Memory B cell (primary cell): ENCODE measurements around the gene GPR137.
"Not testable (repeated sequence)": the region's sequence is repeated elsewhere in the genome, so short reads cannot be mapped to it uniquely, and the experiment has no call there.

ENCODE experiments used
- ATAC-seq: fragments of 150-1000 bp; cut with Tn5 transposase; 2 replicates; pipeline ENCODE4 v1.10.0; 2021; ENCODE audit warnings: low read depth, mild to moderate bottlenecking, moderate library complexity
- DNase-seq, 2 donors: peaks; one replicate each; pipeline ENCODE4 v3.0.0; 2022; ENCODE audit warnings: low spot score in 2 of 2
- H3K27ac Mint-ChIP-seq: one replicate; pipeline ENCODE4 v1.8.0; 2022; ENCODE audit warnings: mild to moderate bottlenecking, moderate library complexity, mixed read lengths
- H3K27me3 Mint-ChIP-seq: one replicate; pipeline ENCODE4 v1.8.0; 2022; ENCODE audit warnings: mixed read lengths
- H3K36me3 Mint-ChIP-seq: one replicate; pipeline ENCODE4 v1.8.0; 2022; ENCODE audit warnings: mild to moderate bottlenecking, mixed read lengths
- H3K4me1 Mint-ChIP-seq: one replicate; pipeline ENCODE4 v1.8.0; 2022; ENCODE audit warnings: mixed read lengths
- H3K4me3 Mint-ChIP-seq: one replicate; pipeline ENCODE4 v1.8.0; 2022; ENCODE audit warnings: mild to moderate bottlenecking, moderate library complexity, mixed read lengths
- H3K9me3 Mint-ChIP-seq: one replicate; pipeline ENCODE4 v1.8.0; 2022; ENCODE audit warnings: mixed read lengths

The GPR137 gene

DNA sequence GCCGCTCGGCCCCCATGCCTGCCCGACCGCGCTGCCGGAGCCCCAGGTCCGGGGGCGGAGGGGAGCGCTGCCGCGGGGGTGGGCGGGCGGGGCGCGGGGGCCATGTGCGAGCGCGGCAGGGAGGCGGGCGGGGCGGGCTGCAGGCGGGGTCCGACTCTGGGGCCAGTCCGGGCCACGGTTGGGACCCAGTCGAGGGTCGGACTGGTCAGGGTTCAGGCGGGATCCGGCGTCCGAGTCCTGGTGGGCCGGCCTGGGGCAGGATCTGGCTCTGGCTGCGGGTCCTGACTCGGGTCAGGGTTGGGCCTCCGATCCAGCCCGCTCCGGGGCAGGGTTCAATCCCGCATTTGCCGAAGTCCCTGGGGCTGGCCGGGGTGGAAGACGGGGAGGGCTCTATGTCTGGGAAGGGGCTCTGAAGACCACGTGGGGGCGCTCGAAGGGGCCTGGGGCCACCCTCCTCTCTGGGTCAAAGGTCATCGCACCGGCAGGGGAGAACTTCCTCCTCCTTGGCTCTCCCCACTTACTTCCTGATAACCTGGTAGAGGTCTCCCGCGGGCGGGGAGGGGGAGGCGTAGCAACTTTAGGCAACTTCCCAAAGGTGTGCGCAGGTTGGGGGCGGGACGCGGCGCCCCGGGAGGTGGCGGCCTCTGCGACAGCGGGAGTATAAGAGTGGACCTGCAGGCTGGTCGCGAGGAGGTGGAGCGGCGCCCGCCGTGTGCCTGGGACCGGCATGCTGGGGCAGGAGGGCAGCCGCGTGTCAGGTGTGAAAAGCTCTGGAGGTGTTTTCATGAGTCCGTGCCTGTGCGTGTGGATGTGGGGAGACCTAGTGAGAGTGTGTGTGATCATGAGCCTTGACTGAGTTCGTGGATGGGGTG, 20.3 kb downstream of the GPR137 start:
- Mint-ChIP-seq H3K27ac (peak overlapping the region; percentile 94), H3K9me3 (no peaks in the 10 kb centered on the region), H3K4me3 (peak overlapping the region; percentile 98), H3K27me3 (no peaks in the 10 kb centered on the region), H3K4me1 (peaks cover 15% of the 10 kb centered on the region), H3K36me3 (peaks cover 2% of the 10 kb centered on the region)
- DNase-seq (peak; percentile 46 to 67), ATAC-seq (peak; percentile 14)

DNA sequence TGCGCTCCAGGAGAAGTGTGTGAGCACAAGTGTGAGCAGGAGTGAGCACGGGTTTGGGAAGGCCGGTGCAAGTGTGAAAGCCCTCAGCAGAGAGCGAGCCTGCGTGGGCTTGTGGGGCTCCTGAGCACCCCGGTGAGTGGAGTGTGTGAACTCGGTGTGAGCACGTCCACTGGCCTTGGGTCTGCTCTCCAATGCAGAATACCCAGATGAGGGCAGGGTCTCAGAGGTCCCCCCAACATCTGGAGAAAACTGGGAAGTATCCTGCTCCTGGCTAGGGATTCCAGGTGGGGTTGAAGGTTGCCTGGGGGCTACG, 20.9 kb downstream of the GPR137 start:
- peak overlapping the region; percentile 98 for H3K4me3 Mint-ChIP-seq
- H3K27me3 Mint-ChIP-seq = no peaks in the 10 kb centered on the region
- DNase-seq (no peak), ATAC-seq (no peak)
- peaks cover 2% of the 10 kb centered on the region for H3K36me3 Mint-ChIP-seq
- no peaks in the 10 kb centered on the region for H3K9me3 Mint-ChIP-seq
- peak overlapping the region; percentile 94 for H3K27ac Mint-ChIP-seq
- peaks cover 14% of the 10 kb centered on the region for H3K4me1 Mint-ChIP-seq

DNA sequence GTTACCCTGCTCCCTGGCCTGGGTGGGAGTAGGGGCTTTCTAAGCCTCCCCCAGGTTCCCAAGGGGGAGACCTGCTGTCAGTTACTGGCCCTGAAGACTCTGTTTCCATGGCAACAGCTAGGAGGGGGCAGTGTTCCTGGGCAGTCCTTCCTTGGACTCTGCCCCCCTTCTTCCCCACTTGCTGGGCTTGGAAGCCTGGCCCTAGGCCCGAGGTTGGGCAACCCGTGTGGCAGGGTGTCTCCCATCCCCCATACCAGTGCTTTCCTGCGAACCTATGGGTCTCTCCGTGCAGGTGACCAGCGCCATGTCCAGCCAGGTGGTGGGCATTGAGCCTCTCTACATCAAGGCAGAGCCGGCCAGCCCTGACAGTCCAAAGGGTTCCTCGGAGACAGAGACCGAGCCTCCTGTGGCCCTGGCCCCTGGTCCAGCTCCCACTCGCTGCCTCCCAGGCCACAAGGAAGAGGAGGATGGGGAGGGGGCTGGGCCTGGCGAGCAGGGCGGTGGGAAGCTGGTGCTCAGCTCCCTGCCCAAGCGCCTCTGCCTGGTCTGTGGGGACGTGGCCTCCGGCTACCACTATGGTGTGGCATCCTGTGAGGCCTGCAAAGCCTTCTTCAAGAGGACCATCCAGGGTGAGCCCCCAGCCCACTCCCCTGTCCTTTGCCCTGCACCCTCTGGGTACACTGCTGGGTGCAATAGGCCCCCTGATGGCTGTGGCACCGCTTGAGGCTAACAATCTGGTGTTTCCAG, 21.4 kb downstream of the GPR137 start:
- Mint-ChIP-seq H3K9me3 (no peaks in the 10 kb centered on the region), H3K4me3 (peak overlapping the region; percentile 49), H3K36me3 (peaks cover 2% of the 10 kb centered on the region), H3K4me1 (peaks cover 14% of the 10 kb centered on the region), H3K27ac (no peak overlapping the region), H3K27me3 (no peaks in the 10 kb centered on the region)
- no peak for DNase-seq
- ATAC-seq = no peak

DNA sequence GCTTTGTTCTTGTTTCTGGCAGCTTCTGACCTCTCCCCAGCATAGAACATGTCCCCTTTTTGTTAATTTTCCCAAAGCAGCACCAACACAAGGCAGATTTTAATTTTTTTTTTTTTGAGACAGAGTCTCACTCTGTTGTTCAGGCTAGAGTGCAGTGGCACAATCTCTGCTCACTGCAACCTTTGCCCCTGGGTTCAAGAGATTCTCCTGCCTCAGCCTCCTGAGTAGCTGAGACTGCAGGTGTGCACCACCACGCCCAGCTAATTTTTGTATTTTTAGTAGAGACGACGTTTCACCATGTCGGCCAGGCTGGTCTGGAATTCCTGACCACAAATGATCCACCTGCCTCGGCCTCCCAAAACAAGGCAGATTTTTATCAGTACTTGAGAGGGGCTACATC, 22.1 kb downstream of the GPR137 start:
- not testable (repeated sequence) for H3K27me3 Mint-ChIP-seq, ATAC-seq, H3K36me3 Mint-ChIP-seq, H3K27ac Mint-ChIP-seq, H3K9me3 Mint-ChIP-seq
- H3K4me1 Mint-ChIP-seq = peaks cover 18% of the 10 kb centered on the region
- peak overlapping the region; percentile 27 for H3K4me3 Mint-ChIP-seq
- DNase-seq = peak in 1 of 2 donors; percentile 8

DNA sequence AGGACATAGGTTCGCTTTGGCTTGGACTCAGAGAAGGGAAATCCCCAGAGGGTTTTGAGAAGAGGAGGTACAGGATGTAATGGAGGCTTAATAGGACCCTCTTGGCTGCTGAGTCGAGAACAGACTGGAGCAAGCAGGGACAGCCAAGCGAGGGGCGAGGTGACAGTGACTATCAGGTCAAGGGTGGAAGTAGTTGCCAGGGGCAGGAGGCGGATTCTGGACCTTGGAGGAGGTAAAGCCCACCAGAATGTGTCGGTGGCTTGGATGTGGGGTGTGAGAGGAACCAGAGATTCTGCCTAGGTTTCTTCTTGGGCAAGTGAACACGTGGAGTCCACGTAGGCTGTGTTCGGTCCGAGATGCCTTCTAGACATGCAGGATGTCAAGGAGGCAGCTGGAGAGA, 27.3 kb downstream of the GPR137 start:
- Mint-ChIP-seq H3K27ac (peak overlapping the region; percentile 68), H3K4me1 (peaks cover 14% of the 10 kb centered on the region), H3K9me3 (no peaks in the 10 kb centered on the region), H3K4me3 (no peak overlapping the region), H3K27me3 (no peaks in the 10 kb centered on the region), H3K36me3 (peaks cover 7% of the 10 kb centered on the region)
- DNase-seq (no peak), ATAC-seq (no peak)

DNA sequence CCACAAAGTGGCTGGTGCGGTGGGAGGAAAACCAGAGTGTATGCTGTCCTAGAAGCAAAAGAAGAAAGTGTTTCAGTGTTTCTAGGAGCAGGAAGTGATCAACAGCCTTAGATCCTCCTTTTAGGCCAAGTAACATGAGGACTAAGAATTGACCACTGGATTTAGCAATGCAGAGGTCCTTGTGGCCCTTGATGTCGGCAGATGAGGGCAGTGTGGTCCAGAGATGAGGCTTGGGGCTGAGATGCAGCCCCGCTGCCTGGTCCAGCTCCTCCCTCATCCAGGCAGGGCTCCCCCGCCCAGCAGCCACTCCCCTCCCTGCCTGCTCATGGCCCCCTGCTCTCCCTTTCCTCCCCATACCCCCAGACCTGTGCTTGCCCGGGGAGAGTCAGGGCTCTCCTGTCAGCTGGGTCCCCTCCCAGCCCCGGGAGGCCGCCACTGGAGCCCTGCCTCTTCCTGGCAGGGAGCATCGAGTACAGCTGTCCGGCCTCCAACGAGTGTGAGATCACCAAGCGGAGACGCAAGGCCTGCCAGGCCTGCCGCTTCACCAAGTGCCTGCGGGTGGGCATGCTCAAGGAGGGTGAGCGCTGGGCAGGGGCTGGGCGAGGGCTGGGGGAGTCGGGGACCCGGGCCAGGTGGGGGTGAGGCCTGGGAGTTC, 28.0 kb downstream of the GPR137 start:
- DNase-seq = no peak
- Mint-ChIP-seq H3K4me3 (no peak overlapping the region), H3K27me3 (no peaks in the 10 kb centered on the region), H3K4me1 (peaks cover 16% of the 10 kb centered on the region), H3K36me3 (peaks cover 7% of the 10 kb centered on the region), H3K27ac (peak overlapping the region; percentile 68), H3K9me3 (no peaks in the 10 kb centered on the region)
- ATAC-seq = no peak

DNA sequence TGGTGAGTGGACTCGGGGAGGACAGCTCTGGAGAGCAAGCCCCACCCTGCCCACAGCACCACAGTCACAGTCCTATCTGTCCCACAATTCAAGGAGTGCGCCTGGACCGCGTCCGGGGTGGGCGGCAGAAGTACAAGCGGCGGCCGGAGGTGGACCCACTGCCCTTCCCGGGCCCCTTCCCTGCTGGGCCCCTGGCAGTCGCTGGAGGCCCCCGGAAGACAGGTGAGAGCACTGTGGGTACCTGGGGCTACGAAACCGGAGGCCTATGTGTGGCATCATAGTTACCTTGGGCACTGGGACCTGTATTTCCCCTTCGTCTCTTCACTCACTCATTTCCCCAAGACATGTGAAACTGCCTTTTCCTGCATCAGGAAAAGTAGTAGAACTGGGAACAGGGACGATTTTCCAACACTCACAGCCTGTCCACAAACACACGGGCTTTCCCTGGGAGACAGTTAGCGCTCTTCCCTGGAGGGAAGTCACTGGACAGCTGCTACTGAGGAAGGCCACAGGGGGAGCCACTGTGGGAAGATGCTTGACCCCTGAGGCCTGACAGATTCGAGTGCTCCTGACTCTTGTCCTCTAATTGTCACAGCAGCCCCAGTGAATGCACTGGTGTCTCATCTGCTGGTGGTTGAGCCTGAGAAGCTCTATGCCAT, 28.6 kb downstream of the GPR137 start:
- no peaks in the 10 kb centered on the region for H3K9me3 Mint-ChIP-seq
- H3K27me3 Mint-ChIP-seq = no peaks in the 10 kb centered on the region
- no peak overlapping the region for H3K4me3 Mint-ChIP-seq
- no peak for DNase-seq
- peaks cover 7% of the 10 kb centered on the region for H3K36me3 Mint-ChIP-seq
- peaks cover 21% of the 10 kb centered on the region for H3K4me1 Mint-ChIP-seq
- no peak for ATAC-seq
- no peak overlapping the region for H3K27ac Mint-ChIP-seq

DNA sequence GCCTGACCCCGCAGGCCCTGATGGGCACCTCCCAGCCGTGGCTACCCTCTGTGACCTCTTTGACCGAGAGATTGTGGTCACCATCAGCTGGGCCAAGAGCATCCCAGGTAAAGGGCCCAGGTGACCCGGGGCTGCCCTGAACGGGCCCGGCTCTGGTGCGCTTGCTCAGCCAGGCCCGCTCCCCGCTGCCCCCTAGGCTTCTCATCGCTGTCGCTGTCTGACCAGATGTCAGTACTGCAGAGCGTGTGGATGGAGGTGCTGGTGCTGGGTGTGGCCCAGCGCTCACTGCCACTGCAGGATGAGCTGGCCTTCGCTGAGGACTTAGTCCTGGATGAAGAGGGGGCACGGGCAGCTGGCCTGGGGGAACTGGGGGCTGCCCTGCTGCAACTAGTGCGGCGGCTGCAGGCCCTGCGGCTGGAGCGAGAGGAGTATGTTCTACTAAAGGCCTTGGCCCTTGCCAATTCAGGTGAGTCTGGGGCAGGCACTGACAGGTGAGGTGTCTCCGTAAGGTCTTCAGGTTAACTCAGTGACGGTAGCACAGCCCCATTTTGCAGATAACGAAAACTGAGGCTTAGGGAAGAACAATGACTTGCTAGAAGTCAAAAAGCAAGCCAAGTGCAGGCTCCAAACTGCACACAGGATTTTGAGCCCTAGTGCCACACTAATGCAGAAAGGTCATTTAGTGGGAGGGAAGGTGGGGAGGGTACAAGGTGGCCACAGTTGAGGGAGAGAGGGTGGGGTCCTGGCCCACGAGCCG, 29.3 kb downstream of the GPR137 start:
- no peaks in the 10 kb centered on the region for H3K27me3 Mint-ChIP-seq
- H3K4me1 Mint-ChIP-seq = peaks cover 22% of the 10 kb centered on the region
- no peak overlapping the region for H3K27ac Mint-ChIP-seq
- ATAC-seq = no peak
- no peaks in the 10 kb centered on the region for H3K9me3 Mint-ChIP-seq
- DNase-seq = no peak
- no peak overlapping the region for H3K4me3 Mint-ChIP-seq
- H3K36me3 Mint-ChIP-seq = peaks cover 7% of the 10 kb centered on the region

DNA sequence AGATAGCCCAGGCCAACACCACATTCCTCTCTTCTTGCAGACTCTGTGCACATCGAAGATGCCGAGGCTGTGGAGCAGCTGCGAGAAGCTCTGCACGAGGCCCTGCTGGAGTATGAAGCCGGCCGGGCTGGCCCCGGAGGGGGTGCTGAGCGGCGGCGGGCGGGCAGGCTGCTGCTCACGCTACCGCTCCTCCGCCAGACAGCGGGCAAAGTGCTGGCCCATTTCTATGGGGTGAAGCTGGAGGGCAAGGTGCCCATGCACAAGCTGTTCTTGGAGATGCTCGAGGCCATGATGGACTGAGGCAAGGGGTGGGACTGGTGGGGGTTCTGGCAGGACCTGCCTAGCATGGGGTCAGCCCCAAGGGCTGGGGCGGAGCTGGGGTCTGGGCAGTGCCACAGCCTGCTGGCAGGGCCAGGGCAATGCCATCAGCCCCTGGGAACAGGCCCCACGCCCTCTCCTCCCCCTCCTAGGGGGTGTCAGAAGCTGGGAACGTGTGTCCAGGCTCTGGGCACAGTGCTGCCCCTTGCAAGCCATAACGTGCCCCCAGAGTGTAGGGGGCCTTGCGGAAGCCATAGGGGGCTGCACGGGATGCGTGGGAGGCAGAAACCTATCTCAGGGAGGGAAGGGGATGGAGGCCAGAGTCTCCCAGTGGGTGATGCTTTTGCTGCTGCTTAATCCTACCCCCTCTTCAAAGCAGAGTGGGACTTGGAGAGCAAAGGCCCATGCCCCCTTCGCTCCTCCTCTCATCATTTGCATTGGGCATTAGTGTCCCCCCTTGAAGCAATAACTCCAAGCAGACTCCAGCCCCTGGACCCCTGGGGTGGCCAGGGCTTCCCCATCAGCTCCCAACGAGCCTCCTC, 30.2 kb downstream of the GPR137 start:
- H3K9me3 Mint-ChIP-seq, DNase-seq, ATAC-seq, H3K27me3 Mint-ChIP-seq: not testable (repeated sequence)
- peaks cover 21% of the 10 kb centered on the region for H3K4me1 Mint-ChIP-seq
- H3K36me3 Mint-ChIP-seq = peaks cover 11% of the 10 kb centered on the region
- peak overlapping the region; percentile 96 for H3K4me3 Mint-ChIP-seq
- H3K27ac Mint-ChIP-seq = peak overlapping the region; percentile 99

DNA sequence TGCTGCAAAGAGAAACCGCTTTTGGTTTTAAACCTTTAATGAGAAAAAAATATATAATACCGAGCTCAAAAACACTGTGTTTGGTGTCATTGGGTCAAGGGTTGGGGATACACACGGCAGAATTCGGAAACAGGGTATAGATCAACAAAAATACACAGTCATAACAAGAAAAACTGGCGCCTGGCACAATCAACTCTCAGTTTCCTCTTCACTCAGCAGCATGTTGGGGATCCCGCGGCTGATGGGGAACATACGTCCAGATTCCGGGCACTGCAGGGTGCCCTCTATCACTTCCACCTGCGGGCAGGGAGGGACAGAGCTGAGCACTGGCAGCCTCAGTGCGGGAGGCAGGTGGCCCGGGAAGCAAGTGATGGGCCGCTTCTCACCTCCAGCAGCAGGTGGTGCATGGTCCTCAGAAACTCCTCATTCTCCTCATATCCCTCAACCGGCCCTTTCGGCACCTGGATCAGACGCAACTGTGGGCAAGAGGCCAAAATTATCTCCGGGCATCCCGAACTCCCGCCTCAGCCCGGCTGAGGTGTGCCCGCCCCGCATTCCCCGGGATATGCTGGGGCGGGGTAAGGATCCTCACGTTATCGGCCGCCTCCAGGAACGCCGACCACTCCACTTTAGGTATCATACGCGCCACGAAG, 31.1 kb downstream of the GPR137 start:
- Mint-ChIP-seq H3K4me1 (peaks cover 20% of the 10 kb centered on the region), H3K4me3 (peak overlapping the region; percentile 96), H3K36me3 (peaks cover 15% of the 10 kb centered on the region), H3K27me3 (no peaks in the 10 kb centered on the region), H3K27ac (peak overlapping the region; percentile 99), H3K9me3 (no peaks in the 10 kb centered on the region)
- DNase-seq (no peak), ATAC-seq (peak; percentile 21)

DNA sequence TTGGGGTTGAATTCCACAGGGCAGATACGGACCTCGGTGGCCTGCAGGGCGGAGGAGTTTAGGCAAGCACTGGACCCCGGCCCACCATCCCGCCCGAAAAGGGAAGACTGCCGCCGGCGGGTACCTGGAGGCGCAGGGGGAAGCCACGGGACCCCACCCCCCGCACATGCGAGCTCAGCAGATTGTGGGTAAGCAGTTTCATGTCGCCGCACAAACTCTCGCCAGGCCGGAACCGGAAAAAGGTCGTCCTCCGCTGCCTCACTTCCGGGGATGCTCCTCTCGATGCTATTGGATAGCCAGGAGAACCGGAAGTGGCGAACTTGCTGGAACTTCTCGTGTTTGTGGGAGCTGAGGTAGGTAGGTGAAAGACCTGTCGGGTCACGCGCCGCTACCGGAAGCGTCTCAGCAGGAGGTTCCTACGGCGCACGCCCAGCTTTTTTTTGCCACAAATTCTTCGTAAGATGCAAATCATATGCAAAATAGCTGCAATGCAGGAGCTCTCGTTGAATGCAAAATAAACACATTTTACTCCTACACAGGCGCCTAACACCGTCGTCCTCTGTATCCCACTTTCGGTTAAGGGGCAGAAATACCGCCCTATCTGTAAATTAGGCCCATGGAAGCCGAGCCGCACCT, 31.8 kb downstream of the GPR137 start, which contains the start of gene TRMT112:
TSS of gene TRMT112 (minus strand) at position 235 of the 636 bp plus-strand sequence. CDS start at position 202, 33 bp downstream.
- peak within 1 kb of the TSS; percentile 99 for H3K27ac Mint-ChIP-seq
- H3K4me3 Mint-ChIP-seq = peak within 1 kb of the TSS; percentile 96
- H3K27me3 Mint-ChIP-seq = no peaks in the 10 kb centered on the region
- peaks cover 15% of the 10 kb centered on the region for H3K36me3 Mint-ChIP-seq
- peak; percentile 87 to 89 for DNase-seq
- H3K9me3 Mint-ChIP-seq = no peaks in the 10 kb centered on the region
- peaks cover 20% of the 10 kb centered on the region for H3K4me1 Mint-ChIP-seq
- ATAC-seq = peak; percentile 70
